NOMO-1 (cell line): Measurements from ENCODE around the gene IL18.
"Not testable (repeated sequence)": the region's sequence is repeated elsewhere in the genome, so short reads cannot be mapped to it uniquely, and the experiment has no call there.

Experiments used
- DNase-seq, 2 experiments: peaks; one replicate each; lab custom pipeline; 2025; ENCODE audit not compliant: unreplicated experiment in 2 of 2; lab: John Stamatoyannopoulos, UW

The IL18 gene

GRCh38 chr11:112173152-112173551, 9.3 kb upstream of the IL18 start:
- DNase-seq, result no peak

- no peak for DNase-seq
Measured at GRCh38 chr11:112172362-112172994, 8.6 kb upstream of the IL18 start.

- no peak for DNase-seq
Measured at GRCh38 chr11:112167145-112167544, 3.3 kb upstream of the IL18 start, which contains the start of gene TEX12. Gene TEX12 (plus strand): TSS chr11:112167372. CDS start chr11:112169269, 1,897 bp downstream.

- DNase-seq, result peak; percentile 17 to 50
Measured at GRCh38 chr11:112166562-112166961, 2.7 kb upstream of the IL18 start.

GRCh38 chr11:112165049-112165448, 1.2 kb upstream of the IL18 start:
- DNase-seq, result no peak

GRCh38 chr11:112162761-112163546, 940 bp downstream of the IL18 start:
- no peak for DNase-seq

GRCh38 chr11:112162200-112162599, 1.7 kb downstream of the IL18 start:
- not testable (repeated sequence) for DNase-seq

GRCh38 chr11:112161012-112161411, 2.9 kb downstream of the IL18 start:
- DNase-seq, result peak; percentile 57 to 69

GRCh38 chr11:112160091-112160848, 3.6 kb downstream of the IL18 start:
- DNase-seq, result no peak

GRCh38 chr11:112159098-112160065, 4.5 kb downstream of the IL18 start:
- DNase-seq, result peak; percentile 55 to 85

GRCh38 chr11:112156956-112157766, 6.7 kb downstream of the IL18 start:
- peak; percentile 17 to 82 for DNase-seq

- no peak for DNase-seq
Measured at GRCh38 chr11:112156153-112156955, 7.5 kb downstream of the IL18 start.

- no peak for DNase-seq
Measured at GRCh38 chr11:112150517-112150916, 13.4 kb downstream of the IL18 start.

GRCh38 chr11:112143597-112143996, 20.3 kb downstream of the IL18 start:
- DNase-seq, result no peak

GRCh38 chr11:112134473-112134872, 29.4 kb downstream of the IL18 start:
- no peak for DNase-seq

GRCh38 chr11:112132737-112133136, 31.2 kb downstream of the IL18 start:
- no peak for DNase-seq

GRCh38 chr11:112129656-112130055, 34.2 kb downstream of the IL18 start:
- DNase-seq, result peak; percentile 21 to 54

- DNase-seq, result no peak
Measured at GRCh38 chr11:112128483-112129121, 35.3 kb downstream of the IL18 start.
